SK-N-MC (cell line): ENCODE measurements around the gene COL4A5.

Experiments
- EZH2 ChIP-seq: fragments of 200-600 bp; sonication (generic); IDR thresholded peaks from one replicate; pipeline ENCODE4 v1.6.1; 2017; ENCODE audit warnings: antibody characterized with exemption
- POLR2AphosphoS5 ChIP-seq: IDR thresholded peaks from 2 replicates; pipeline ENCODE4 v1.6.1; 2012; ENCODE audit warnings: mild to moderate bottlenecking, low read depth, low read length, borderline replicate concordance

DNA sequence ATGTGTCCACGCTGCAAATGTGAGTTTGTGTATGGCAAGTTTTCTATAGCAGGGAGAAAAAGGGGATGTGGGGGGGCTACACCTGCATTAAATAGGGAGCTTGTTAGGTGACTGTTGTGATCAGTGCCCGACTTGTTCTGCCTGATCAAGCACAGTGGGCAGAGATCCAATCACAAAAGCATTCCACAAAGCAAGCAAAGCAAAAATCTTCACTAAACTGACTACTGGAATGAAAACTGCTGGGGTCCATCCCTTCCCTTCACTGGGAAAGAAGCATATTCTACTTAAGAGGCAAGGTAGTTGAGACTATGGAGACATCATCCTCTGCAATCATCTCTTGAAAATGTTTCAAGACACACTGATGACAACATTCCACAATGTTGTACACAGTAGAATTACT is 291.5 kb downstream of the COL4A5 start:
- TF ChIP-seq EZH2 (no peak), POLR2AphosphoS5 (no peak)
